Stimulated activated CD8-positive, alpha-beta memory T cell treated with anti-CD3 and anti-CD28 coated beads, Interleukin-12 subunit alpha, Interleukin-12 subunit beta, amount 100 ng/mL, for 4 hours (primary cell): ENCODE results near the gene SFXN3.

ENCODE experiments used
- DNase-seq: peaks from one replicate; pipeline ENCODE4 v3.0.0-alpha.2; 2020; ENCODE audit warnings: low read depth

Gene SFXN3

DNA sequence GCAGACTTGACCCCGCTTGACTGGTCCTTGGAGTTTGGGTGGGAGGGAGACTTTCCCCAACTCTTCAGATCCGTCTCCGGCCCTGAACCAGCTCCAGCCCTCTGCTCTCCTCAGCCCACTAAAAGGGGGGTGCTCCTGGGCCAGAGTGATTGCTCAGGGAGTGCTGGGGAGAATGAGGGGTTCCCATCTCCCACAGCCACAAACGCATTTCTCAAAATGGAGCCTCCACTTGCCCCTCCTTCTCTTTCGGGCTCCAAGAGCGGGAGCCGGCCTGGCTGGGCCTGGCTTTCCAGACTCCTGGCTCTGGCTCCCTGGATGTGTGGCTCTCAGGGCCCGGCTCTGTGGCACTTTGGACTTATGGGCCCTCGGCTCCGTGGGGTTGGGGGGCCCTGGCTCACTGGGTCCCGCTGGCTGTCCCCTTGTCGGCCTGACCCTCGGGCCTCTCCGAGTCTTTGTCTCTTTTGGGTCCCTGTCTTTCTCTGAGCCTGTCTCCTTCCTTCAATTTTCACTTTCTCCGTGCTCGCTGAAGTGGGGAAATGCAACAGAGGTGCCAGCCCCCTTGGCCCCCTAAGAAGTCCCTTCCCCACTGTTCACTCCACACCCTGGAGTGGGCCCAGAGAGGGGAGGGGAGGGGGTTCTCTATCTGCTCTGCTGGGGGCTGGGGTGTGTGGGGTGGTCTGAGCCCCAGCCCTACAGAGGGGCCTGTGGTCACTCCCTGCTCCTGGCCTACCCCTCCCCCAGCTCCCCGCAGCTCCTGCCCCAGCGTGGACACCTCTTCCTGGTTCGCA is 30.7 kb upstream of the SFXN3 start:
- no peak for DNase-seq

GRCh38 chr10:101000915-101001658 is 29.9 kb upstream of the SFXN3 start:
- DNase-seq: no peak

DNA sequence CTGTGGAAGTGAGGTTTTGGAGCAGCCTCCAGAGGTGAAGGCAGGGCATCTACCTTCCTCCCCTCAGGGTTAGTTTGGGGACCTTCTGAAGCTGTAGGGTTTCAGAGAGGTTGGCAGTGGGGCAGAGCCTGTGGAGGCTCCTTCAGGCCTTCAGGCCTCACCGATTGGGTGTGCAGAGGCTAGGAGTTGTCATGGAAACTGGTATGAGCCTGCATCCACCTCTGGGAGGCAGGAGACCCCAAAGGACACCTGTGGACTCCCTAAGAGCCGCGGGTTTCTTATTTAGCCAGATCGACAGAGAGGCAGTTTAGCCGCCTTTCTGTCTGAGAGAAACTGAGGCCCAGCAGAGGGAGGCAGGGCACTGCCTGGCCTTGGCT is 29.4 kb upstream of the SFXN3 start:
- DNase-seq: no peak

DNA sequence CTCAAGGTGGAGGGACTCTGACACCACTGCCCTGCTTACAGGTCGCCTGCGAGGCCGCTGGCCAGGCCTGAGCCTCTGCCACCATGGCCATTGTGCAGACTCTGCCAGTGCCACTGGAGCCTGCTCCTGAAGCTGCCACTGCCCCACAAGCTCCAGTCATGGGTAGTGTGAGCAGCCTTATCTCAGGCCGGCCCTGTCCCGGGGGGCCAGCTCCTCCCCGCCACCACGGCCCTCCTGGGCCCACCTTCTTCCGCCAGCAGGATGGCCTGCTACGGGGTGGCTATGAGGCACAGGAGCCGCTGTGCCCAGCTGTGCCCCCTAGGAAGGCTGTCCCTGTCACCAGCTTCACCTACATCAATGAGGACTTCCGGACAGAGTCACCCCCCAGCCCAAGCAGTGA is 28.6 kb upstream of the SFXN3 start:
- no peak for DNase-seq

GRCh38 chr10:101003639-101004206 is 27.3 kb upstream of the SFXN3 start:
- DNase-seq: no peak

GRCh38 chr10:101005361-101005760 is 25.7 kb upstream of the SFXN3 start:
- no peak for DNase-seq

DNA sequence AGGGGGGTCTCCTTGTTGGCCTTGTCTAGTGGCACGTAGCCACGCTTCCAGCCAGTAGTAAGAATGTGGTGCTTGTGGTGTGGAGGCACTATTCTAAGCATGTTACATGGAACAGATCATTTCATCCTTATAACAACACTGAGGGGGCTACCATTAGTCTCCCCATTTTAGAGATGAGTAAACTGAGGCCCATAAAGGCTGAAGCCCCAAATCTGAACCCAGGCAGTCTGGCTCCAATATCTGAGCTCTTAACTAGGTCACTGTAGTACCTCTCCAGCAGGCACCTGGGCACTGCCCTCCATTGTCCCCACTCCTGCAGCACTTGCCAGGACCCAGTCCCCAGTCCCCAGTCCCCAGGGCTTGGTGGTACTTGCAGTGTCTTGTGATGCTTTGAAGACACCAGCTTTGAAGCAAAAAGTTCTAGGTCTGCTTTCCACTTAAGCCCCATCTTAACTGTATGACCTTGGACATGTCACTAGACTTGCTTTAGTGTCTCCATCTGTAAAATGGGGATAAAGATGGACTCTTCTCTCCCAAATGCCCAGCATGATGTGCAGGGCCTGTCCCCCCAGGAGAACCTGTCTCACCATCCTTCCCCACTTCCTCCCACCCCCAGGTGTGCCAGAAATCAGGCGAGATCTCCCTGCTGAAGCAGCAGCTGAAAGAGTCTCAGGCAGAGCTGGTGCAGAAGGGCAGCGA is 25.0 kb upstream of the SFXN3 start:
- DNase-seq: no peak

- DNase-seq: no peak
These were observed 24.4 kb upstream of the SFXN3 start for GRCh38 chr10:101006593-101007098.

- DNase-seq: no peak
These were observed 23.8 kb upstream of the SFXN3 start for GRCh38 chr10:101007099-101007711.

DNA sequence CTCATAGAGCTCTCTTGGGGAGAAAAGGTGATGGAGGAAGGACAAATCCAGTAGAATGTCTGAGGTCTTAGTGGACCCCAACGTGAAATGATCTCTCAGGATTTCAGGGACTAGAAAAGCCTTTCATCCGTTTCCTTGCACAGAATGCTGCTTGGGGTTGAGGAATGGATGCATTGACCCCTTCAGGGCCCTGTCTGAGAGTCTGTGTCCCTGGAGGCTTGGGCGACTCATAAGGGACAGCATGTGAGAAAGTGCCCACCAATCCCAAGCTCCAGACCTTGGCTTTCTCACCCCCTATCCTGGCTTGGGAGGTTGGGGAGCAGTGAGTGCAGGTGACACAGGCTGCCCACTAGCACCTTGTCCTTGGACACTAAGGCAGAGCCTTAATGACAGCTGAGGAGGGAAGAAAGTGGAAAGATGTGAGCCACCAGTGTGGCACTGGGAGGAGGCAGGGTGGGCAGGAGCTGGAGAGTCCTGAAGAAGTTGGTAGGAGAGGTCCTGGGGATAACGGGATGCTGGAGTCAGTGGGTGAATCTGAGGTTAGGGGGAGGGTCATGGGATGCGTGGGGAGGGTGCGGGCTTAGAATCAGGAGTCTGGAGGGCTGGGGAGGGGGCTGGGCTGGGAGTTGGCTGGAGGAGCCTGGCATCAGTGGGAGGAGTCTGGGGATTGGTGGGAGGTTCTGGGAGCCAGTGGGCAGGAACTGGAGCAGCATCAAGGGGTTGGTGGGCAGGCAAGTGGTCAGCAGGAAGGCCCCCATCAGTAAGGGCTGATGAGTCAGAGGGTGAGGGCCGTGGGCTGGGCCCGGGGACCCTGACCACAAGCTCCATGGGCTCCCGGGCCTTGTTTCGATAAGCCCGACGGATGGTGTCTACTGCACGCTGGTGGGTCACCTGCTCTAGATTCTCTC is 22.9 kb upstream of the SFXN3 start:
- no peak for DNase-seq

DNA sequence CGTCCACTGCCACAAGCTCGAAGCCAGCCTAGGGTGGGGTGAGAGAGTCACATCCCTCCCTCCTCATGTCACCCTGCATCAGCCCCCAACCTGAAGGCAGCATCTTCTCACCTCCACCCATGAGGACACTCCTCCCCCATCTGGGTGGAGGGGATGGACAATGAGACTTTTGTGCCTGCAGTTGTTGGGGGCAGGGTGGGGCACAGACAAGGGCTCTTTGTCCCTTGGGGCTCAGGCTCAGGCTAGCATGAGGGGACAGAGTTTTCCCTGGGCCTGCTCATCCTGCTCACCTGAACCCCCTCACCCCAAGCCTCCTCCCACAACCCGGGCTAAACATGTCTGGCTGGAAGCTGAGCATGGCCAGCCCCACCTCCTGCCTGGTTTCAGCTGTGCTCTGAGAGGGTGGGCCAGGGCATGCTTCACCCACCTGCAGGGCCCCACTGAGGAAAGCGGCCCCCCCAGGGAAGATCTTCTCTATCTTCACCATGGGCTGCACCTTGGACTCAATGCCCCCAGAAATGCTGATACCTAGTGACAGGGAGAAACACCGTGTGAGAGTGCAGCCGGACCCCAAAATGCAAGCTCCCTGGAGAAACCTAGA is 22.1 kb upstream of the SFXN3 start:
- DNase-seq: no peak

- DNase-seq: no peak
These were observed 20.7 kb upstream of the SFXN3 start for GRCh38 chr10:101010329-101010728.

- no peak for DNase-seq
These were observed 19.3 kb upstream of the SFXN3 start for GRCh38 chr10:101011517-101012423.

- DNase-seq: peak; percentile 55
These were observed 18.3 kb upstream of the SFXN3 start for GRCh38 chr10:101012525-101013364.

GRCh38 chr10:101013365-101013825 is 17.6 kb upstream of the SFXN3 start:
- no peak for DNase-seq

DNA sequence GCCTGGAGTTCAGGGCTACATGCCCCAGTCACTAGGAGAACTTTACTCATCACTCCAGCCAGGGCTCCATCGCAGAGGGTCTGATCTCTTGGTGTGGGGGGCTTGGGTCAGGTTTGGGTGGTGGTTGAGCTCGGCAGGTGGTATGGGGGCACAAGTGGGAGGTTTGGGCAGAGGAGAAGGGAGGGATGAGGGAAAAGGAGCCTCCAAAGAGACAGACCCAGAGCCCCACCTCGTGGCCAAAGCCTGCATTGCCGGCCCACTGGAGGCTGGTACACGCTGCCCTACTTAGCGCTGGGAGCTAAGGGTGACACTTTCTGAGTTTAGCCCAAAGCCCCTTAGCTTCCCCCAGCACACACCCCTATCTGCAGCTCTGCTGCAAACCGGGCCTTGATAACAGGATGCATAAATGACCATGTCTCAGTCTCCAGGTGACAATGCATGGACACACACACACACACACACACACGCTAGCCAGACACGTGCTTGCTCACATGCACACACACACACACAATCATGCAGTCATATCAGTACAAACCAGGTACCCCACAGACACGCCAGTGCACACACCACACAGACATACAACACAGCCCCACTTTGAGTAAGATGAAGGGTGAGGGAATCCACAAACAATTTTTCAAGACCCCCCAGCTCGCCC is 16.7 kb upstream of the SFXN3 start:
- DNase-seq: peak; percentile 45

DNA sequence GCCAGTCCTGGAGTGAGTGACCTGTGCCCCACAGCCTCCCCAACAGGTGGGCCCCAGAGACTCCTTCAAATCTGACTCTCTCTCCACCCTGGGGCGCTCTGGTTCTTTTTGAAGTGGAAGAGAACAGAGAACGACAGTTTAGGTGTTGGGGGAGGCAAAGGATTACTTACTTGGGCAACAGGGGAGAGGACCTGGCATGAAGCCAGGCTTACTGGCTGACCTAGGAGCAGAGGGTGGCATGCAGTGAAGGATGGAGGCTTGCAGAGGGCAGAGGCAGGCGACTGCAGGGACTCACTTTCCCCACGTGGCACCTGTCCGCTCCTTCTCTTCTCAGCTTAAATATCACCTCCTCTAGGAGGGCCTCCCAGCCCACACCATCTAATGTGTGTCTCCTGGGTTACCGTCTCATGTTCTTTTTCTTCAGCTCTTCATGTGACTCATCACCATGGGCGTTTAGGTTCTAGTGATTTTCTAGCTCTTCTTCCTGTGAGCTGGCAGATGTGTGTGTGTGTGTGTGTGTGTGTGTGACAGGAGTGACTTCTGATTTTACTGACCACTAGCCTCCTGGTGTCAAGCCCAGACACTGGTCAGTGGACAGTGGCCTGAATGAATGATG is 16.0 kb upstream of the SFXN3 start:
- no peak for DNase-seq
